Measurements from ENCODE around the gene KTN1.

Gene KTN1

DNA sequence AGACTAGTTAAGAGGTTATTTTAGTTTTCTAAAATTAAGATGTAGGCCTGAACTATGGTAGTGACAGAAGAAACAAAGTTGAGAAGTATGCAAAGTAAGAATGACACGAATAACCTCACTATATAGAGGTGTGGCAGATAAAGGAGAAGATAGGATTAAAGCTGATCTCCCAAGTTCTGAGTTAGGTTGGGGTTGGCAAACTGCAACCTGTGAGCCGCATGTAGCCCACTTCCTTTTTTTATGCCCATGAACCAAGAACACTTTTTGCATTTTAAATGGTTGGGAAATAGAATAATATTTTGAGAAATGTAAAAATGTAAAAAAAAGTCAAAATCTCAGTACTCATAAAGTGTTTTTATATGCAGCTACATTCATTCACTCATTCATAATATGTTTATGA, 34.3 kb downstream of the KTN1 start:
- TF ChIP-seq EZH2phosphoT487 (IDR thresholded peaks at IDR 0.05; ENCODE audit: borderline replicate concordance, low read length) = no peak
- no peak for TF ChIP-seq CTCF (IDR thresholded peaks at IDR 0.05; ENCODE audit: low read depth, low read length, poor library complexity, severe bottlenecking)
- no peaks in the 10 kb centered on the region for H3F3A ChIP-seq (ENCODE audit: control insufficient read depth, insufficient read depth)
- H3K36me3 ChIP-seq (ENCODE audit: control insufficient read depth, low read length) = peaks cover 77% of the 10 kb centered on the region
- H3K27ac ChIP-seq (ENCODE audit: low read depth, low read length) = no peak overlapping the region
- H3K9me2 ChIP-seq (replicated peaks; ENCODE audit: control insufficient read depth, low read length) = no peaks in the 10 kb centered on the region
- no peaks in the 10 kb centered on the region for H4K20me1 ChIP-seq (ENCODE audit: control insufficient read depth, insufficient read depth, low read depth, low read length)
- no peaks in the 10 kb centered on the region for H3K4me1 ChIP-seq (ENCODE audit: control insufficient read depth, low read length)
- H3K27me3 ChIP-seq (ENCODE audit: control insufficient read depth, low read length) = no peaks in the 10 kb centered on the region
- peaks cover 51% of the 10 kb centered on the region for H3K79me2 ChIP-seq (ENCODE audit: control insufficient read depth, low read length)
- no peak overlapping the region for H3K4me2 ChIP-seq (ENCODE audit: low read length)
- peaks cover 6% of the 10 kb centered on the region; the same call in 1 of the 2 replicates for H3K9me3 ChIP-seq (ENCODE audit: control insufficient read depth, insufficient read depth, low read length)
- H3K4me3 ChIP-seq (ENCODE audit: low read length) = no peak overlapping the region

GRCh38 chr14:55620277-55620676, 40.3 kb downstream of the KTN1 start:
- Histone ChIP-seq H3K79me2 (ENCODE audit: control insufficient read depth, low read length) (peaks cover 3% of the 10 kb centered on the region; the same call in 1 of the 2 replicates), H3K4me3 (ENCODE audit: low read length) (no peak overlapping the region), H3K27me3 (ENCODE audit: control insufficient read depth, low read length) (no peaks in the 10 kb centered on the region)

GRCh38 chr14:55620981-55621380, 41.0 kb downstream of the KTN1 start:
- TF ChIP-seq EZH2phosphoT487 (IDR thresholded peaks at IDR 0.05; ENCODE audit: borderline replicate concordance, low read length) (no peak), CTCF (IDR thresholded peaks at IDR 0.05; ENCODE audit: low read depth, low read length, poor library complexity, severe bottlenecking) (no peak)
- peaks cover 3% of the 10 kb centered on the region; the same call in 1 of the 2 replicates for H3K79me2 ChIP-seq (ENCODE audit: control insufficient read depth, low read length)
- no peak overlapping the region for H3K4me3 ChIP-seq (ENCODE audit: low read length)
- H4K20me1 ChIP-seq (ENCODE audit: control insufficient read depth, insufficient read depth, low read depth, low read length) = no peaks in the 10 kb centered on the region
- peaks cover 84% of the 10 kb centered on the region for H3K36me3 ChIP-seq (ENCODE audit: control insufficient read depth, low read length)
- H3K4me1 ChIP-seq (ENCODE audit: control insufficient read depth, low read length) = no peaks in the 10 kb centered on the region
- H3K27ac ChIP-seq (ENCODE audit: low read depth, low read length) = no peak overlapping the region
- no peaks in the 10 kb centered on the region for H3K9me2 ChIP-seq (replicated peaks; ENCODE audit: control insufficient read depth, low read length)
- no peak overlapping the region for H3K4me2 ChIP-seq (ENCODE audit: low read length)
- no peaks in the 10 kb centered on the region for H3F3A ChIP-seq (ENCODE audit: control insufficient read depth, insufficient read depth)
- no peaks in the 10 kb centered on the region for H3K27me3 ChIP-seq (ENCODE audit: control insufficient read depth, low read length)
- H3K9me3 ChIP-seq (ENCODE audit: control insufficient read depth, insufficient read depth, low read length) = peaks cover 19% of the 10 kb centered on the region

More at GRCh38 chr14:55620277-55620676, 40.3 kb downstream of the KTN1 start:
- no peaks in the 10 kb centered on the region for H3K9me2 ChIP-seq (replicated peaks; ENCODE audit: control insufficient read depth, low read length)
- no peak for TF ChIP-seq EZH2phosphoT487 (IDR thresholded peaks at IDR 0.05; ENCODE audit: borderline replicate concordance, low read length)
- TF ChIP-seq CTCF (IDR thresholded peaks at IDR 0.05; ENCODE audit: low read depth, low read length, poor library complexity, severe bottlenecking) = no peak
- H3K4me1 ChIP-seq (ENCODE audit: control insufficient read depth, low read length) = no peaks in the 10 kb centered on the region
- peaks cover 19% of the 10 kb centered on the region for H3K9me3 ChIP-seq (ENCODE audit: control insufficient read depth, insufficient read depth, low read length)
- no peaks in the 10 kb centered on the region for H3F3A ChIP-seq (ENCODE audit: control insufficient read depth, insufficient read depth)
- H4K20me1 ChIP-seq (ENCODE audit: control insufficient read depth, insufficient read depth, low read depth, low read length) = no peaks in the 10 kb centered on the region
- H3K4me2 ChIP-seq (ENCODE audit: low read length) = no peak overlapping the region
- no peak overlapping the region for H3K27ac ChIP-seq (ENCODE audit: low read depth, low read length)
- H3K36me3 ChIP-seq (ENCODE audit: control insufficient read depth, low read length) = peaks cover 91% of the 10 kb centered on the region

Measured in DOHH2 (cell line).